ENCODE measurements around the gene GCSAM. TPM values are rescaled to one million over a fixed set of nuclear protein-coding genes. Genes with fewer than 3 reads are reported as not detected.

The GCSAM gene, protein sequence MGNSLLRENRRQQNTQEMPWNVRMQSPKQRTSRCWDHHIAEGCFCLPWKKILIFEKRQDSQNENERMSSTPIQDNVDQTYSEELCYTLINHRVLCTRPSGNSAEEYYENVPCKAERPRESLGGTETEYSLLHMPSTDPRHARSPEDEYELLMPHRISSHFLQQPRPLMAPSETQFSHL
- total RNA-seq (2021) (not detected in 2 replicates), Bru-seq, nascent RNA (not detected), BruChase-seq, experiment 1, labeled RNA remaining after a 2-hour chase (not detected), BruChase-seq, experiment 2, labeled RNA remaining after a 6-hour chase (not detected)
- long read RNA-seq, result 0 reads

DNA sequence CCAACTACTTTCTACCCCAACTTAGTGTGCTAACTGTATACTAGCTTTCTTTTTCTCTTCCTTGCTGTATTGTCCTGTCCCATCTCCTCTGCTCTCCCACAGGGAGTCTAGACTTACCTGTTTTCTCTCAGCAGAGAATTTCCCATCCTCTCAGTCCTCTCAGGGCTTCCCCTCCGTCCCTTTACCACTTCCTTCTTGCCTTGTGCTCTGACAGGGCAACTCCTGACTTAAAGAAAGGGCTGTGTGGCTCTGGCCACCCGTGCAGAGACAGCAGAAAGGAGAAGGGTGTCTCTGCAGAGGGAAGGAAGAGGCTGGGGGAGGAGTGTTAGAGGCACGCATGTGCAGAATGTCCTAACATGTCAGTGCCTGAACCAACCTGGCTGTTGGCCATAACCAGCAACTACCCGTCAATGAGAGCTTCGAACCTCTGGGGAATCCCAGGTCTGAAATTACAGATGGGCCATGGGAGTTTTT is at the start of gene GCSAM:
GCSAM (minus strand) TSS at position 274 of the 474 bp plus-strand sequence; CDS start at position 146, 128 bp downstream.
- ChIA-PET CTCF (no interaction called here), POLR2A (ENCODE audit: low non-redundant PET) (no interaction called here)
- Histone ChIP-seq H3K9me3 (ENCODE audit: low read depth, low read length, poor library complexity, severe bottlenecking) (no peaks in the 10 kb centered on the region), H3K4me3 (ENCODE audit: low read depth, low read length, poor library complexity, severe bottlenecking) (no peak within 1 kb of the TSS), H3K27me3 (replicated peaks; ENCODE audit: insufficient read depth, low read depth, low read length, poor library complexity) (no peaks in the 10 kb centered on the region), H3K4me1 (ENCODE audit: insufficient read depth, low read length, poor library complexity, severe bottlenecking) (no peaks in the 10 kb centered on the region), H3K27ac (ENCODE audit: low read depth, low read length, poor library complexity, severe bottlenecking) (no peak within 1 kb of the TSS), H3K36me3 (ENCODE audit: insufficient read depth, low read length, poor library complexity, severe bottlenecking) (no peaks in the 10 kb centered on the region)
- TF ChIP-seq EZH2 (IDR thresholded peaks at IDR 0.05; ENCODE audit: borderline replicate concordance, low read depth, low read length, poor library complexity, severe bottlenecking), result no peak
- TF ChIP-seq, protein P1, sequence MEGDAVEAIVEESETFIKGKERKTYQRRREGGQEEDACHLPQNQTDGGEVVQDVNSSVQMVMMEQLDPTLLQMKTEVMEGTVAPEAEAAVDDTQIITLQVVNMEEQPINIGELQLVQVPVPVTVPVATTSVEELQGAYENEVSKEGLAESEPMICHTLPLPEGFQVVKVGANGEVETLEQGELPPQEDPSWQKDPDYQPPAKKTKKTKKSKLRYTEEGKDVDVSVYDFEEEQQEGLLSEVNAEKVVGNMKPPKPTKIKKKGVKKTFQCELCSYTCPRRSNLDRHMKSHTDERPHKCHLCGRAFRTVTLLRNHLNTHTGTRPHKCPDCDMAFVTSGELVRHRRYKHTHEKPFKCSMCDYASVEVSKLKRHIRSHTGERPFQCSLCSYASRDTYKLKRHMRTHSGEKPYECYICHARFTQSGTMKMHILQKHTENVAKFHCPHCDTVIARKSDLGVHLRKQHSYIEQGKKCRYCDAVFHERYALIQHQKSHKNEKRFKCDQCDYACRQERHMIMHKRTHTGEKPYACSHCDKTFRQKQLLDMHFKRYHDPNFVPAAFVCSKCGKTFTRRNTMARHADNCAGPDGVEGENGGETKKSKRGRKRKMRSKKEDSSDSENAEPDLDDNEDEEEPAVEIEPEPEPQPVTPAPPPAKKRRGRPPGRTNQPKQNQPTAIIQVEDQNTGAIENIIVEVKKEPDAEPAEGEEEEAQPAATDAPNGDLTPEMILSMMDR (conservative IDR thresholded peaks at IDR 0.05; ENCODE audit: low read depth, low read length), result no peak
- intact Hi-C loops (cut with micrococcal nuclease; ENCODE audit: unreplicated experiment), result loop anchor here (10.0 kb wide), 1 partner anchor 182 kb away; no protein-coding TSS in a partner anchor
- no TSS peak for BruUV-seq (replicated peaks)
- no peak for DNase-seq (ENCODE audit: low spot score)

DNA sequence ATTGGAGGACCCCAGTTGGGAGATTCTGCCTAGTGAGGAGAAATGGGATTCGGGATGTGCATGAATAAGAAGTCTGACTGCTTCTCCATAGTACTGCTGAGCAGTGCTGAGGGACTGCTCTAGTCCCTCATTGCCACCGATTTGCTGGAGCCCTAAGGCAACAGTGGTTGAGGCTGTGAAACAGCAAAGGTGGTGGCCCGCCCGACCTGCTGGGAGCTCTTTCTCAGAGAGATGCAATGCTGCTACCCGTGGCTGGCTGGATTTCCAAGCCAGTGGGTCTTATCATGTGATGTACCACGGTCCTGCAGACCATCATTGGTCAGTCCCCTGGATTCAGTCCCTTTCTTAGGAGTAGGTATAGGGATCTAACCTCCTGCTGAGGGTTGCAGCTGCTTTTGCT is 42.6 kb upstream of the GCSAM start:
- H3K4me3 ChIP-seq (ENCODE audit: low read depth, low read length, poor library complexity, severe bottlenecking), result no peak overlapping the region
- no peaks in the 10 kb centered on the region for H3K4me1 ChIP-seq (ENCODE audit: insufficient read depth, low read length, poor library complexity, severe bottlenecking)
- ChIA-PET POLR2A (ENCODE audit: low non-redundant PET) (no interaction called here), CTCF (no interaction called here)
- no peaks in the 10 kb centered on the region for H3K27me3 ChIP-seq (replicated peaks; ENCODE audit: insufficient read depth, low read depth, low read length, poor library complexity)
- BruUV-seq (replicated peaks), result no TSS peak
- no peak for DNase-seq (ENCODE audit: low spot score)
- no peaks in the 10 kb centered on the region for H3K36me3 ChIP-seq (ENCODE audit: insufficient read depth, low read length, poor library complexity, severe bottlenecking)
- no peaks in the 10 kb centered on the region for H3K9me3 ChIP-seq (ENCODE audit: low read depth, low read length, poor library complexity, severe bottlenecking)
- H3K27ac ChIP-seq (ENCODE audit: low read depth, low read length, poor library complexity, severe bottlenecking), result no peak overlapping the region
- intact Hi-C loops (cut with micrococcal nuclease; ENCODE audit: unreplicated experiment), result no loop called here
- no peak for TF ChIP-seq EZH2 (IDR thresholded peaks at IDR 0.05; ENCODE audit: borderline replicate concordance, low read depth, low read length, poor library complexity, severe bottlenecking)
- TF ChIP-seq, protein P1 (conservative IDR thresholded peaks at IDR 0.05; ENCODE audit: low read depth, low read length), result no peak

DNA sequence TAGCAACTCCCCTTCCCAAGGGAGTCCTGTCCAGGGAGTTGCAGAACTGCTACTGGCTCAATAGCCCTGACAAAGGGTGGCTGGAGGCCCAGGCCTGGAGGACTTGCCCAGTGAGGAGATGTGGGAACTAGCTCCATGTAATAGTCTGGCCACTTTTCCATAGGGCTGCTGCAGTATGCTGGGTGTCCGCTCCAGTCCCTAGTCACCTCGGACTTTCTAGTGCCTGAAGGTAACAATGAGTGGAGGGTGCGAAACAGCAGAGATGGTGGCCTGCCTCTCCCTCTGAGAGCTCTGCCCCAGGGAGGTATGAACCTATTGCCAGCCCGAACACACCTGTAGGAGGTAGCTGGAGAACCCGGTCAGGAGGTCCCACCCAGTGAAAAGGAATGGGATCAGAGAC is 42.0 kb upstream of the GCSAM start:
- no peak for TF ChIP-seq EZH2 (IDR thresholded peaks at IDR 0.05; ENCODE audit: borderline replicate concordance, low read depth, low read length, poor library complexity, severe bottlenecking)
- TF ChIP-seq, protein P1 (conservative IDR thresholded peaks at IDR 0.05; ENCODE audit: low read depth, low read length), result no peak
- POLR2A ChIA-PET (ENCODE audit: low non-redundant PET), result no interaction called here
- Histone ChIP-seq H3K4me1 (ENCODE audit: insufficient read depth, low read length, poor library complexity, severe bottlenecking) (no peaks in the 10 kb centered on the region), H3K27me3 (replicated peaks; ENCODE audit: insufficient read depth, low read depth, low read length, poor library complexity) (no peaks in the 10 kb centered on the region), H3K27ac (ENCODE audit: low read depth, low read length, poor library complexity, severe bottlenecking) (no peak overlapping the region), H3K36me3 (ENCODE audit: insufficient read depth, low read length, poor library complexity, severe bottlenecking) (no peaks in the 10 kb centered on the region), H3K4me3 (ENCODE audit: low read depth, low read length, poor library complexity, severe bottlenecking) (no peak overlapping the region), H3K9me3 (ENCODE audit: low read depth, low read length, poor library complexity, severe bottlenecking) (no peaks in the 10 kb centered on the region)
- intact Hi-C loops (cut with micrococcal nuclease; ENCODE audit: unreplicated experiment), result no loop called here
- CTCF ChIA-PET, result no interaction called here
- no TSS peak for BruUV-seq (replicated peaks)
- DNase-seq (ENCODE audit: low spot score), result no peak
